Stromal cell of bone marrow (primary cell): ENCODE measurements around the gene DSCAM.

Source experiments
- DNase-seq: peaks from one replicate; pipeline ENCODE4 v3.0.0-alpha.2; 2012; ENCODE audit warnings: low read depth

The DSCAM gene

GRCh38 chr21:40534886-40535285 lies 312.1 kb downstream of the DSCAM start:
- no peak for DNase-seq

DNA sequence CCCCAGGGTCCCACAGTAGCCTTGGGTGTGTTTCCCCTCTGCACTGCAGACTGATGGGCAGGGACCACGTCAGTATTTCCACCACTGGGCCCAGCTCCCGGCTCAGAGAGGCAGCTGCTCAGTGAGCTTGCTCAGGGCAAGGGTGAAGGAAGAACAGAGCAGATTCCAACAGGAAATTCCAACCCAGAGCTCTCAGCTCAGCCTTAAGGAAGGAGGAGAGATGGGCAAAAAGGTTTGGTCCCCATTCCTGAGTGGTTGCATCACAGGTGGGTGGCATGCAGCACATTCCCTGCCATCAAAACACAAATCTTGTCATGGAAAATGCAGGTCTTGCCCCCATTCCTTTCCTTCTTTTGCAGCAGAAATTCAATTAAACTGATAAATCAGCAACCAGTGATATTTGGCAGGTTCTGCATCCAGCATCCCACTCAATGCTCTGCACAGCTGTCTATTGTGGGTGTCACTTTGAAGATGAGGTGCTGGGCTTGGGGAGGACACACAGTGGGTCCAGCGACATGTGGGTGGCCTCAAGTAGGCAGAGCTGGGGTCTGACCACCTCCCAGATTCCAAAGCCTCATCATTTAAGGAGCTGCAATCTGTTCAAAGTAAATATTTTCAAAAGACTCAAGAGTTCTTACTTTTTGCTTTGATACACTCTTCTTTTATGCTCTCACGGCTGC lies 315.4 kb downstream of the DSCAM start:
- no peak for DNase-seq

DNA sequence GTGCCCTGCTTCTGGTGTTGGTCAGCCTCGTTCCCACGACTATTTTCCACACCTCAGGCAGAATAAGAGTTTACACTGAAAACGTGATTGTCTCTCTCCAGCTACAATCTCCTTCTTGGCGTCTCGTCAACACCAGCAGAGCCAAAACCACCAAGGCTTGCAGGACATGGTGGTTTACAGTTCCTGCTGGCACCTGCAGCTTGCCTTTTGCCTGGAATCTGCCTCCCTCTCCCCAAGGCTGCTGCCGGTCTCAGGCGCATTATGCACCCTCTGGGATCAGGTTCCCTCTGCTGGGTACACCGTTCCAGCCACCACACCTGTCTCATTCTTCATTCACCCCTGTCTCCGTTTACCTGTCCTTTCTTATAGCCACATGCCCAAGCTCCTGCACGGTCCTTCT lies 315.9 kb downstream of the DSCAM start:
- DNase-seq, result no peak

DNA sequence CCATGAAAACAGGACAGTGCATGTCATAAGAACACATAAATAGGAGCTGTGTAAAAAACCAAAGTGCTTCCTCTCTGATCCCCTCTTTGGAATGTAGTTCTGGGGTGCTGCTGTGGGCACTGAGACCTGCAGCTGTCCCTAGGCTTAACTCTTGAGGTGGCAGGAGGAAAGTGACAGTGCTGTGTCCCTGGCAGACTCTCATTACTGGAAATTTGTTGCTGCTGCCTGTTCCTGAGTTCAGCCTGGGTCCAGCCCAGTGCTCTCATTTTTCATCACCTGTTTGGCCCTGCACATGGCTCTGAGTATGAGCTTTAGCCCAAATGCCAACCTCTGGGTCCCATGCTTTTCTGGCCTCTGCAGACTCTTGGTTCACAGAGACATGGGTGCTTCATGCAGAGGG lies 329.3 kb downstream of the DSCAM start:
- DNase-seq, result no peak

GRCh38 chr21:40516335-40516734 lies 330.6 kb downstream of the DSCAM start:
- DNase-seq, result no peak

DNA sequence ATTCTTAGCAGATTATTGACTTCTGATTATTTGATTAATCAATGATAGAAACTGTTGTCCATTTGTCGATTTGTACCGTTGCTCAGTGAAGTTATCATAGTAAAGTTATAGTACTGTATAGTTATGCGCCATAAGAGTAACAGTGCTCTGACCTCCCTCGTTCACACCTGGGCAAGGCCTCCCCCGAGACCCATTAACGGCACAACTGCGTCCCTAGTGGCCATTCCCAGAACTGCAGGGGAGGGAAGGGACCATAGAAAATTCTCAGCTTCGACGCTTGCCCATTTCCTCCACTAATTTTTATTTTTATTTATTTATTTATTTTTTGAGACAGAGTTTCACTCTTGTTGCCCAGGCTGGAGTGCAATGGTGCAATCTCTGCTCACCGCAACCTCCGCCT lies 334.4 kb downstream of the DSCAM start:
- no peak for DNase-seq

GRCh38 chr21:40507978-40508377 lies 339.0 kb downstream of the DSCAM start:
- DNase-seq, result peak; percentile 3

GRCh38 chr21:40505681-40506080 lies 341.3 kb downstream of the DSCAM start:
- DNase-seq, result no peak

GRCh38 chr21:40505244-40505643 lies 341.7 kb downstream of the DSCAM start:
- DNase-seq, result no peak

DNA sequence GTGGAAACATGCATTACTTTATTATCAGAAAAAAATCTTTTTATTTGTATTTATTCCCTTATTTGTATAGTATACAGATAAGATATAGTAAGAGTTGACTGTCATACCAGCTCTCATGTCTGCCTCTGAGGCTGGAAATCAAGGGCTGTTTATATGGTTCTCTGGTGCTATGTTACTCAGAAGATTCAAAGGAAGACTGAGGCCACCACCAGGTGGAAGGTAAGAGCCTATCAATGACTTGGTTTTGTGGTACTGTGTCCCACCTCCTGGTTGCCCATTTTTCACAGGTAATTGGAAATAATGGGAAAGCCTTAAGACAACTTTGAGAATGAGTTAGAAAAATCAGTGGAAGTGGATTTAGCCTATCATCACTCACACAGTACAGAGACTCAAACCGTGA lies 342.1 kb downstream of the DSCAM start:
- no peak for DNase-seq

DNA sequence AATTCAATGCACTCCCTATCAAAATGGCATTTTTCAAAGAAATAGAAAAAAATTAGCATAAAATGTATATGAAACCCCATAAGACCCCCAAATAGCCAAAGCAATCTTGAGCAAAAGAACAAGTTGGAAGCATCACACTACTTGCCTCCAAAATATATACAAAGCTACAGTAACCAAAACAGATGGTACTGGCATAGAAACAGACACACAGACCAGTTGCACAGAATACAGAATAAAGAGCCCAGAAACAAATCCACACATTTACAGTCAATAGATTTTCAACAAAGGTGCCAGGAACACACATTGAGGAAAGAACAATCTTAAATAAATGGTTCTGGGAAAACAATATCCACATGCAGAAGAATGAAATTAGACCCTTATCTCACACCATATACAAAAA lies 350.8 kb downstream of the DSCAM start:
- no peak for DNase-seq

GRCh38 chr21:40490408-40490807 lies 356.6 kb downstream of the DSCAM start:
- no peak for DNase-seq

DNA sequence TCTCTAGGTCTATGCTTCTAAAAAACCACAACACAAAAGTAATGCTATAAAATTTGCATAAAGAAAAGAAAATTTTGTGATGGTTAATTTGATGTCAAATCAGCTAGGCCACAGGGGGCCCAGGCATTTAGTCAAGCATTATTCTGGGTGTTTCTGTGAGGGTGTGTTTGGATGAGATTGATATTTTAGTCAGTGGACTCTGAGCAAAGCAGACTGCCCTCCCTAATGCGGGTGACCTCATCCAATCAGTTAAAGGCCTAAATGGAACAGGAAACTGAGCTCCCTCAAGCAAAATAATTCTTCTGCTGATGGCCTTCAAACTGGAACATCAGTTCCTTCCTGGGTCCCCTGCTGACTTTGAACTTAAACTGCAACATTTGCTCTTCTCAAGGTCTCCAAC lies 358.0 kb downstream of the DSCAM start:
- no peak for DNase-seq

DNA sequence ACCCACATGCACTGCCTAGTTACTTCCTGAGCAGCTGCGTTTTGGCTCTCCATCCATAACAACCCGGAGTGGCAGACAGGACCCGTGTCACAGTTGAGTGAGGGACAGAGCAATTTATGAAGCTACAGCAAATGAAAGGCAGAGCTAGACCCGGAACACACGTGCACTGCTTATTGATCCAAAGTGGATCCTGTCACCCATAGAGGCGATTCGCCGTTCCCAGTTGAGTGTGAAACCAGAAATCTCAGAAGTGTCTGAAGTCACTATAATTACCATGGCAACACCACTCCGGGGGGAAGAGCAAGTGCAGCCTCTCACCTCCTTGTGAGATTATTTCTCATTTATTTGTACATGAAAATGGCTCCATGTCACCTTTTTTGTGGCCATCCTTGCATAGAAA lies 365.2 kb downstream of the DSCAM start:
- DNase-seq, result no peak

- no peak for DNase-seq
These were observed 372.4 kb downstream of the DSCAM start for GRCh38 chr21:40474513-40474912.

DNA sequence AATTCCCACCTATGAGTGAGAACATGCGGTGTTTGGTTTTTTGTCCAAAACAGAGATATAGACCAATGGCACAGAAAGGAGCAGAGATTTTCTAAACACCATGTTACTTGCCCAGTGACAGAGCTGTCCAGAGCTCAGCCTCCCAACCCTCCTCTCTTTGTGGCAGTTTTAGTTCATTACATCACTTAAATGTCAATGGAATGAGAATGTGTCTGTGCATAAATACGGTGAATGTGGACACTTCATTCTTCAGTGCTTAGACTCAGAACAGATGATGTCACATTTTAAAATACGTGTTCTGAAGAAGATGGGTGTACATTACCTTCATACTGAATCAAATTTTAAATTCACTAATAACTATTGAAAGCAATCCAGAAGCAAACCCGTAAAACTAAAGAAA lies 374.9 kb downstream of the DSCAM start:
- DNase-seq, result no peak

DNA sequence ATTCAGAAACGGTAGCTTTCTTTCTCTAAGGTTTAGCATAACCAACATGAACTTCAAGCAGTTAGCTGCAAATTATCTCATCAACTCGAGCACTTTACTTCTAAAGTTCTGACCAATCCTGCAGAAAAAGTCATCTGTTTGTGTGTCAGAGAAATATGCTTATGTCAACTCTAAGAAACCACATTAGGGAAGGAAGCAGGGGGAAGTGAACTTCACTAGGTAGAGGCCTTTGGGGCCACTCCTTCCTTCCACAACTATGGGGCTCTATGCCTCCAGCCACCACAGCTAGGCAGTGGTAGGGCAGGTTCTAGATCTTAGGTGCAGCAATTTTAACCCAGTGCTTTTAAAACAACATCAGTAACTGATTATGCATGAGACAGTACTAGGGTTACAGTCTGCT lies 375.9 kb downstream of the DSCAM start:
- DNase-seq, result no peak

DNA sequence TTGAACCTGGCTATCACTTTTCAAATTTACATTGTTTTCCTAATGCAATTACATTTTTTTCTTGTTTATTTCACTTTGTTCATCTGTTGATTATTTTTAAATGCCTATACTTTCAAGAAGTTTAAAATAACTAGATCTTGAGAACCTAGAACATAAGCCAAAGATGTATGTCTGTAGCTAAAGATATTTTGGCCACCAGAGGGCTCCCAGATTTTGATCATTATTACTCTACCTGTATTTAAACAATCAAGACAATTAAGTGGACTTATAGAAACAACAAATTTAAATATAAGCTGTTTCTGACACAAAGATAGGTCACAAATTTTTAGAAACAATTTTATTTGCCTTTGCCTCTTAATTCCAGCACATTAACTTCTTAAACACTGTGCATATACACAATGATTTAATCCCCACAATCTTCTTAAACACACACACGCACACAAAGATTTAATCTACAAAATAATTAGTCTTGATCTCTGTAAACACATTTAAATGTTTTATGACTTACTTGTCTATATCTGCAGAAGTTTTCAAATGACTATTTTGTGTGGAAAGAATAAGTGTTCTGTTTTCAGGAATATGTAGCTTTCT lies 380.0 kb downstream of the DSCAM start:
- DNase-seq, result no peak

DNA sequence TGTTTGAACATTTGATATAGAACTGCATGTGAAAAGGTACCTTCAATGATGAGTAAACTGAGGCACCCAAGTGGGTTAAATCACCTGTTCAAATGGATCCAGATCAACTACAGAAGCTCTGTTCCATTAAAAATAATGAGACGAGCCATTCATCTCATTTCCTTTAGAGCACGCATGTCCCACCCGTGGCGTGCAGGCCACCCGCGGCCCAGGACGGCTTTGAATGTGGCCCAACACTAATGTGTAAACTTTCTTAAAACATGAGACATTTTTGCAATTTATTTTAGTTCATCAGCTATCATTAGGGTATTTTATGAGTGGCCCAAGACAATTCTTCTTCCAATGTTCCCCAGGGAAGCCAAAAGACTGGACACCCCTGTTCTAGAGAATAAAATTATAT lies 381.6 kb downstream of the DSCAM start:
- DNase-seq, result no peak

GRCh38 chr21:40463176-40463575 lies 383.8 kb downstream of the DSCAM start:
- no peak for DNase-seq

DNA sequence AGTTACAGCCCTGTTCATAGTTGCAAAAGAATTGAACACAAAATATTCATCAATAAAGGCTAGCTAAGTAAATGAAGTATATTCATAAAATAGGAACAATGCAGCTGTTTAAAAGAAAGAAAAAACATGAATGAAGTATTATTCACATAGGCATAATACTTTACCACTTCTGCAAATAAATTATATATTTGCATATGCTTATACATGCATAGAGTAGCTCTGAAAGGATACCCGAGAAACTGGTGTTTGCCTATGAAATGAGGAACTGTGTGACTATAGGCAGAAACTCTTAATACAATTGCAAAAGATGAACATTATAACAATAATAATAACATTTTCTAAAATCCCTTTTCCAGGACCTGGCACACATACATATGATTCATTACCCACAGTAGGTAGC lies 385.9 kb downstream of the DSCAM start:
- no peak for DNase-seq

DNA sequence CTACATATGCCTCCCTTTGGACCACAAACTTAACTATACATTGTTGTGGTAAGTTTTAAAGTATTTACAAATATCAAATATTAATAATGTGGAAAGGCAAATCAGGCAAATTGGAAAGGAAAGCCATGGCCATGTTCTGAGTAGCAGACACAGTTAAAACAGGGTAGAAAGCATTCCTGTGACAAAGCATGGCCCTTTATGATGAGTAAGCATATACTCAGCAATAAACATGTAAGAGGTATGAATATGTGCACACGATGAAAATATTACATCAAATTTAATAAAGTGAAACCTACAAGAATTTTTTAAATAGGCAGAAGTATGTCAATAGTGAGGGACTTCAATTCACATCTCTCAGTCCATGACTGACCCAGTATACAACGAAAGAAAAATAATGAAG lies 389.2 kb downstream of the DSCAM start:
- DNase-seq, result no peak

DNA sequence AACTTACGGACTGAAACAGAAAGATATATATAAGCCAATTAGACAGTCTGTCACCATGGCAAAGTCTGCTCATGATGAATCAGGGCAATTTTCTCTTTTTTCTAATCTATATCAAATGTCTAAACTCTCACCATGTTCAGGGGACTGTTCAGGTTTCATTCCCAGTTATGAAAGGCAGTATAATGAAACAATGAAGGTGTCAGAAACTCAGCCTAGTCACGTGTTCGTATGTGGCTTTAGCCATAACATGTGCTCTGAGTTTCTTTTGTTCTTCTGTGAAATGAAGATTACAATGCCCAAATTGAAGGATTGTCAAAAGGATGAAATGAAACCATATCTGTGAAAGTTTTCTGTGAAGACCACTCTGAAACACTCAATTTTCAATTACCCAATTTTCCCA lies 392.9 kb downstream of the DSCAM start:
- no peak for DNase-seq

GRCh38 chr21:40453183-40453582 lies 393.8 kb downstream of the DSCAM start:
- no peak for DNase-seq
